H4 (cell line): Measurements from ENCODE around the gene COG1. TPM values are rescaled to one million over a fixed set of nuclear protein-coding genes. Genes with fewer than 3 reads are reported as not detected.
"Not testable (repeated sequence)": the region's sequence is repeated elsewhere in the genome, so short reads cannot be mapped to it uniquely, and the experiment has no call there.

Experiments
- DNase-seq: peaks from one replicate; pipeline ENCODE4 v3.0.0-alpha.2; 2015; ENCODE audit warnings: low spot score
- total RNA-seq: library from RNA; depleted of rRNA; stranded (reverse); fragments of >200 nt; shearing (Covaris generic); gene quantifications from 2 replicates; pipeline ENCODE4 v1.2.3, GENCODE V29; 2014; rRNA removed

COG1 gene
- total RNA-seq: 18.6 and 18.8 TPM in 2 replicates

DNA sequence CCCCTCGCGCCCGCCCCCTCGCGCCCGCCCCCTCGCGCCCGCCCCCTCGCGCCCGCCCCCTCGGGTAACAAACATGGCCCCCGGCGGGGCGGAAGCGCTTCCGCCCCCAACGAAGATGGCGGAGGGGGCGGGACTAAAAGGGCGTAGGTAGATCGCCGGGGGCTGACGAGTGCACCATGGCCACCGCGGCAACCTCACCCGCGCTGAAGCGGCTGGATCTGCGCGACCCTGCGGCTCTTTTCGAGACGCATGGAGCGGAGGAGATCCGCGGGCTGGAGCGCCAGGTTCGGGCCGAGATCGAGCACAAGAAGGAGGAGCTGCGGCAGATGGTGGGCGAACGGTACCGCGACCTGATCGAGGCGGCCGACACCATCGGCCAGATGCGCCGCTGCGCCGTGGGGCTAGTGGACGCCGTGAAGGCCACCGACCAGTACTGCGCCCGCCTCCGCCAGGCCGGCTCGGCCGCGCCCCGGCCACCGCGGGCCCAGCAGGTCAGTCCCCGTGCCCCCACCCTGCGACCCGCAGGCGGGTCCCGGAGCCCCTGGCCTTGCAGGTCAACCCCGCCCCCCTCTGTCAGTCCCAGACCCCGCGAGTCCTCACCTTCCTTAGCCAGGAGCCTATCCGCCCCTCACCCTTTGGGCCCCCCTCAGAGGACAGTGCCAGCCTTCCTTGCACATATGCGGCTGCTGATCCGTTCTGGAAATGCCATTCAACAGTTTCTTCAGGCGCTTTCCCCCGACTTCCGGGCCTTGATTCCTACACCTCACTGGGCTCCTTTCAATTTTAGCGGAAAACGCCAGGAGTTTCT is at the start of gene COG1:
Gene COG1 (plus strand): TSS at position 162 of the 808 bp plus-strand sequence. CDS start 15 bp downstream, at position 177.
- DNase-seq: peak; percentile 81

- not testable (repeated sequence) for DNase-seq
These were observed 48.6 kb upstream of the COG1 start for GRCh38 chr17:73144209-73144608.

- no peak for DNase-seq
These were observed 47.2 kb upstream of the COG1 start for GRCh38 chr17:73145641-73146040.

GRCh38 chr17:73147791-73148190 is 45.1 kb upstream of the COG1 start:
- DNase-seq: not testable (repeated sequence)

- DNase-seq: no peak
These were observed 44.1 kb upstream of the COG1 start for GRCh38 chr17:73148540-73149334.

GRCh38 chr17:73150622-73151300 is 42.1 kb upstream of the COG1 start:
- not testable (repeated sequence) for DNase-seq

DNA sequence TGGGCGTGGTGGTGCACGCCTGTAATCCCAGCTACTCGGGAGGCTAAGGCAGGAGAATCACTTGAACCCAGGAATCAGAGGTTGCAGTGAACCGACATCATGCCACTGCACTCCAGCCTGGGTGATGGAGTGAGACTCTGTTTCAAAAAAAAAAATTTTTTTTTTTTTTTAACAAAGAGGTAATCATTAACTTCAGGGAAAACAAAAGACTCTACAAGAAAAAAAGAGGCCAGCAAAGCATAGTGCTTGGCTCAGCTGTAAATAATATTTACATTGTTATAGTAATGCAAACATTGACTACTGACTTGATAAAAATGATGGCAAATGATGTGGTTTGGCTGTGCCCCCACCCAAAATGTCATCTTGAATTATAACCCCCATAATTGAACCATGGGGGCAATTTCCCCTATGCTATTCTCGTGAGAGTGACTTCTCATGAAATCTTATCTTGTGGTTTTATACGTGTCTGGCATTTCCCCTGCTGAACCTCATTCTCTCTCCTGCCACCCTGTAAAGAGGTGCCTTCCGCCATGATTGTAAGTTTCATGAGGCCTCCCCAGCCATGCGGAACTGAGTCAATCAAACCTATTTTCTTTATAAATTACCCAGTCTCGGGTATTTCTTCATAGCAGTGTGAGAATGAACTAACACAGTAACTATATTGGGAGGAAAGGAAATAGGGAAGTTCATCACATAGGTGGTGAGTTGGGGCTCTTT is 40.8 kb upstream of the COG1 start:
- DNase-seq: no peak

DNA sequence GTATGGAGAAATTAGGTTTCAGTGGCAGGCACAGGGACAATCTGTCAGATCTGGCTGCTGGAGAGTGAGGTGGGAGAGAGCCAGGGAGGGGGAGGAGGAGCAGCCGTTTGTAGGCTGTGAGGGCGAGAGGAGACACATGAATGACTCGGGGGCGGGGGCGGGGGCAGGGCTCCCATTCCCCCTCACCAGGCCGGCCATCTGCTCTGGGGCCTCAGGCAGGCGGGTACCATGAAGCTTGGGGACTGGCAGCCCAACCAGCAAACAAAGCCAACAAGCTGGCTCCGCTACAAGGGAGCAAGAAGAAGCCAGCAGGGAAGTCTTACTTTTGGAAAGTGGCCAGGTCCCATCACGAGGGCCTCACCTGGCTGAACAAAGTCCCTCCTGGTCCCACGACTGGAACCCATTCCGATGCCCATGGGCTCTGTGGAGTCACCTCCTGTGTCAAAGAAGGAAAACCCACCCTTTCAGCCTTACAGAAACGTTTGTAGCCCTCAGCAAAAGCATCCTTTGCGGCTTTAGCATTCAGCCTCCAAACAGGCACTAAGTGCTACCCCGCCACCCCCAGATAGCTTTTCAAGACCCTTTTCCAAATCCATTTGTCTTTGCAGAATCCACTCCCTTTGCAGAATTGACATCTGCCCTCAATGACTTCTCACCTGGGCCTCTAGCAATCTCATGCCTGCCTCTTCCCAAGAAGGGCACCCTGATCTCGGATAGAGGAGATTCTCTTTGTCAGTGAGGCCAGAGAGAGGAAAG is 37.3 kb upstream of the COG1 start:
- DNase-seq: no peak

- DNase-seq: peak; percentile 69
These were observed 36.6 kb upstream of the COG1 start for GRCh38 chr17:73156166-73156840.

GRCh38 chr17:73156887-73157520 is 35.9 kb upstream of the COG1 start:
- no peak for DNase-seq

DNA sequence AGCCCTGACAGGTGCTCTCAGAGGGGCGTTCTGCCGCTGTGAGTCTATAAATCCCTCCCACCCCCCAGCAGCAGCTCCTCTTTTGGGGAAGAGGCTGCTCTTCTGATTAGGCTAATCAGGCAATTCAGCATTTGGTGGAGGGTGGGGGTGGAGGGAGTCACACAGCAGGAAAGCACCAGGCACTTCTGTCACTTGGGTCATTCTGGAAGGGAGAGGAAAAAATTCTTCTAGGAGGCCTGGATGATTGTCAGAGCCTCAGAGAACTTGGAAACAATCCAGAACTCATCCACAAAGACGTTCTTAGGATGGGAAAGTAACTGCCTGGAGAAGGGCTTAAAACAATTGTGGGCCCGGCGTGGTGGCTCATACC is 35.3 kb upstream of the COG1 start:
- DNase-seq: no peak

DNA sequence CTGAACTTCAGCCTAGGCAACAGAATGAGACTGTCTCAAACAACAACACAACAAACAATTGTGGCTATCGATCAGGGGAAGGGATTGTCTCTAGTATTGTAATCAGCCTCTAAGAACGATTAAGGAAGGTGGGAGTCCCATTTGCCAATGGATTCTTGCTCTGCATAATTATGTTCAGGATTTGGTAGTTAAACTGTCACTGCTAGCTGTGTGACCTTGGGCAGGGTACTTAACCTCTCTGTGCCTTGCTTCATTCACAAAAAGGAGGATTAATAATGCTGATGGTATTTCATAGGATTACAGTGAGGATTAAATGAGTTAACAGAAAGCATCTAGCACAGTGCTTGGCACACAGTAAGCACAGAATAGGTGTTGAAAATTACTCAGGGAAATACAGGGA is 34.7 kb upstream of the COG1 start:
- no peak for DNase-seq

GRCh38 chr17:73160980-73161630 is 31.8 kb upstream of the COG1 start:
- no peak for DNase-seq

- no peak for DNase-seq
These were observed 29.8 kb upstream of the COG1 start for GRCh38 chr17:73163043-73163442.

DNA sequence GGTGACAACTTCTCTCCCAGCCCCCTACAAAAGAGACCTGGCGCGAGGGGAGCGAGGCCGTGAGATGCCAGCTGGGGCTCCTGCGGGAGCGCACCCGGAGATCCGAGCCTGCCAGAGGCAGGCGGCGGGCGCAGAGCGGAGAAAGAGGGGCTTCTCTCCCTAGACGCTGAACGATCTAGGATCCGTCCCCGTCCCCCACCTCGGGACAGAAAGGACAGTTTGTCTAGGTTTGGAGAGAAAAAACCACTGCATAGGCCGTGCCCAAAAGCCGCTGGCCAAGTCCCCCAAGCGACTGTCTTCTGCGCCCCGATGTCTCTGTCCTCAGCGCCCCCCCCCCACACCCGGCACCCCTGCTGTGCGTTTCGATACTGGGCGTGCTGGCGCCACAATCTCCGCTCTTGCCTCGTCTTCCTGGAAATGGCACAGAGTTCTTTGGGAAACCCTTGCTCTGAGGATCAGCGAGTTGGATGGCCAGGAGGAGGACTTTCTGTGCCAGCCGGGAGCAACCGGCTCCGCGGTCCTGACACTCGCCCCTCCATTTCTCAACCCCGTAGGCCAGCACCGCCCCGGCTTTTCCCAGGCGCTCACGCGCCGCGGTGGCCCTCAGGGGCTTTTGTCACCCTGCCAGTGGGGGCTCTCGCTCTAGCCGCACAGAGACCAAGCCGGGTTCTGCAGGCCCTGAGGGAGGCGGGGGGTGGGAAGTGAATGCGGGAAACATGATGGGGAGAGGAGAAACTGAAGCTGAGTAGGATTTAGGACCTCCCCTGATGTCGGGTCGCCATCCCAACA is 27.0 kb upstream of the COG1 start:
- DNase-seq: no peak

GRCh38 chr17:73166731-73167581 is 25.9 kb upstream of the COG1 start:
- DNase-seq: no peak

GRCh38 chr17:73168667-73169066 is 24.2 kb upstream of the COG1 start:
- DNase-seq: no peak

DNA sequence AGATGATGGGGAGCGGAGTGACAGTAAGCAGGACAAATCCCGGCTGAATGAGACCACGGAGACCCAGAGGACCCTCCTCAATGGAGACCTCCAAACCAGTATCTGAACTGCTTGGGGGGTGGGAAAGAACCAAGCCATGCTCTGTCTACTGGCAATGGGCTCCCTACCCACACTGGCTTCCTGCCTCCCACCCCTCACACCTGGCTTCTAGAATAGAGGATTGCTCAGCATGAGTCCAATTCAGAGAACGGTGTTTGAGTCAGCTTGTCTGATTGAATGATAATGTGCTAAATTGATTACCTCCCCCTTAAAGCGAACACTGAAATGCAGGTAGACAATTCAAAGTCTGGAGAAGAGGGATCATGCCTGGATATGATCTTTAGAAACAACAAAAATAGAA is 22.5 kb upstream of the COG1 start:
- DNase-seq: no peak
